K562 (cell line): ENCODE results near the gene INA. TPM values are rescaled to one million over a fixed set of nuclear protein-coding genes. Genes with fewer than 3 reads are reported as not detected.

Experiments used
- ATAC-seq: fragments of 200-7000 bp; cut with Tn5 transposase; 3 replicates; pipeline ENCODE4 v1.9.1; 2020; ENCODE audit warnings: moderate library complexity
- BruUV-seq: library from RNA; stranded (reverse); fragments of 400-500 nt; replicated peaks from 2 replicates; lab custom pipeline; 2021; lab: Mats Ljungman, UMichigan
- CTCF ChIA-PET: fragments of 300-600 bp; formaldehyde crosslinking; extraction: SDS; loops from one replicate; lab custom pipeline; 2021; ENCODE audit warnings: low intra/inter-chr PET ratio; lab: Yijun Ruan, JAX
- POLR2A ChIA-PET: fragments of 300-600, 350-650 bp; sonication (Branson Sonifier 250); formaldehyde crosslinking; extraction: SDS; loops from one replicate; lab custom pipeline; 2021; ENCODE audit warnings: antibody characterized with exemption, inconsistent platforms; lab: Yijun Ruan, JAX
- DNase-seq, 4 experiments: peaks; one replicate each; pipeline versions ENCODE4 v3.0.0 to v3.0.0-alpha.2; 2011 to 2018; ENCODE audit warnings: low spot score in 3 of 4, mixed read lengths in 3 of 4; ENCODE audit errors: extremely low read depth in 1 of 4
- FAIRE-seq: peaks from 2 replicates; lab custom pipeline; 2011; peaks lifted over from hg19 to GRCh38; lab: Jason Lieb, UNC
- H2AFZ ChIP-seq: 2 replicates; pipeline ENCODE4 v1.6.0; 2011; ENCODE audit warnings: low read depth, low read length, control low read depth, inconsistent platforms
- H3K27ac ChIP-seq: fragments of 200-600 bp; 3 replicates; pipeline ENCODE4 v1.8.0; 2011; ENCODE audit warnings: low read depth, mild to moderate bottlenecking, control low read depth, inconsistent platforms, low read length, moderate library complexity, mixed read lengths; ENCODE audit errors: extremely low read depth
- H3K27me3 ChIP-seq, 2 experiments: fragments of 300-600 bp in 1 of 2; 2 replicates in 1 of 2; 3 replicates in 1 of 2; pipeline versions ENCODE4 v1.6.0 to v1.8.0; 2011; ENCODE audit warnings: inconsistent platforms in 2 of 2, low read length in 2 of 2, mild to moderate bottlenecking in 1 of 2, mixed read lengths in 1 of 2, moderate library complexity in 1 of 2; ENCODE audit not compliant: control insufficient read depth in 2 of 2, insufficient read depth in 2 of 2
- H3K36me3 ChIP-seq: fragments of 300-600 bp; 3 replicates; pipeline ENCODE4 v1.8.0; 2011; ENCODE audit warnings: mild to moderate bottlenecking, low read length, inconsistent platforms; ENCODE audit not compliant: control insufficient read depth, insufficient read depth
- H3K4me1 ChIP-seq, 2 experiments: fragments of 200-600 bp in 1 of 2; replicated peaks in 1 of 2; 2 replicates in 1 of 2; 3 replicates in 1 of 2; pipeline versions ENCODE4 v1.5.1 to v1.8.0; 2011; ENCODE audit warnings: inconsistent platforms in 2 of 2, low read length in 2 of 2, mild to moderate bottlenecking in 1 of 2, mixed read lengths in 1 of 2, moderate library complexity in 1 of 2; ENCODE audit not compliant: control insufficient read depth in 2 of 2, insufficient read depth in 2 of 2
- H3K4me2 ChIP-seq: 2 replicates; pipeline ENCODE4 v1.6.1; 2011; ENCODE audit warnings: low read length, control low read depth, inconsistent platforms, mixed read lengths; ENCODE audit not compliant: insufficient read depth
- H3K4me3 ChIP-seq: fragments of 200-600 bp; sonication (generic), shearing (Covaris generic); 2 replicates; pipeline ENCODE4 v1.5.1; 2016; ENCODE audit warnings: control low read depth, inconsistent platforms
- H3K79me2 ChIP-seq: fragments of 200-600 bp; 3 replicates; pipeline ENCODE4 v1.8.0; 2011; ENCODE audit warnings: low read length, inconsistent platforms; ENCODE audit not compliant: control insufficient read depth, insufficient read depth
- H3K9ac ChIP-seq, 2 experiments: 2 replicates each; pipeline versions ENCODE4 v1.6.0 to v1.6.1; 2011; ENCODE audit warnings: low read depth in 2 of 2, low read length in 2 of 2, control low read depth in 1 of 2, inconsistent platforms in 1 of 2, mild to moderate bottlenecking in 1 of 2, mixed read lengths in 1 of 2; ENCODE audit not compliant: insufficient read depth in 1 of 2
- H3K9me1 ChIP-seq: one replicate; pipeline ENCODE4 v1.6.0; 2011; ENCODE audit warnings: inconsistent platforms, mild to moderate bottlenecking, low read length, moderate library complexity; ENCODE audit not compliant: control insufficient read depth, insufficient read depth
- H3K9me3 ChIP-seq: replicated peaks from 2 replicates; pipeline ENCODE4 v1.5.1; 2011; ENCODE audit warnings: low read depth, low read length, inconsistent platforms; ENCODE audit not compliant: control insufficient read depth, insufficient read depth
- H4K20me1 ChIP-seq: replicated peaks from 2 replicates; pipeline ENCODE4 v1.6.1; 2011; ENCODE audit warnings: low read length, inconsistent platforms, mixed read lengths; ENCODE audit not compliant: control insufficient read depth, insufficient read depth
- CBX8 ChIP-seq: fragments of 200-600 bp; sonication (generic); IDR thresholded peaks from 2 replicates; pipeline ENCODE4 v1.6.1; 2012; ENCODE audit warnings: borderline replicate concordance, mixed run types, low read depth, mild to moderate bottlenecking, moderate library complexity, mixed read lengths, low read length, control low read depth, inconsistent platforms; ENCODE audit not compliant: poor library complexity, severe bottlenecking; ENCODE audit errors: extremely low read depth
- CHD4 ChIP-seq: fragments of 200-600 bp; sonication (generic); IDR thresholded peaks from 3 replicates; pipeline ENCODE4 v1.6.1; 2012; ENCODE audit warnings: low read depth, mild to moderate bottlenecking, mixed read lengths, low read length, inconsistent platforms; ENCODE audit not compliant: insufficient read depth, insufficient replicate concordance, poor library complexity, severe bottlenecking
- DDX20 ChIP-seq: fragments of 450-650 bp; IDR thresholded peaks from 2 replicates; pipeline ENCODE4 v1.6.1; 2016; ENCODE audit warnings: missing genetic modification characterization, low read depth, mild to moderate bottlenecking, missing compliant biosample characterization, moderate library complexity
- SETDB1 ChIP-seq: IDR thresholded peaks from one replicate; pipeline ENCODE4 v1.6.1; 2012; ENCODE audit warnings: low read length, control low read depth, inconsistent platforms
- TAF15 ChIP-seq: fragments of 200-400 bp; formaldehyde crosslinking; IDR thresholded peaks from 2 replicates; pipeline ENCODE4 v1.6.1; 2017; ENCODE audit warnings: mild to moderate bottlenecking, low read depth, low read length, moderate library complexity
- WGBS: fragments of 100-300 bp; shearing (Covaris generic); methylation state at CpG from one replicate; pipeline ENCODE4 v1.1.6; 2016; ENCODE audit warnings: low coverage, mixed read lengths; ENCODE audit not compliant: insufficient coverage; ENCODE audit errors: missing lambda C conversion rate; 5-methylcytosine and 5-hydroxymethylcytosine counted together
- in situ Hi-C: fragments of 300-500 bp; cut with MboI; formaldehyde crosslinking; loops from 4 replicates; pipeline ENCODE4 v1.15.0; 2018; ENCODE audit warnings: inconsistent platforms, mixed read lengths
- intact Hi-C: fragments of 100-400 bp; cut with micrococcal nuclease; formaldehyde crosslinking; loops from 2 replicates; pipeline ENCODE4 v1.14.2; 2022
- polyA plus RNA-seq, 8 experiments: library from polyadenylated mRNA; depleted of rRNA in 4 of 8; stranded (reverse) in 5 of 8; unstranded in 3 of 8; fragments of >200 nt; fragmentation: Nextera tagmentation in 2 of 8; fragmentation: Illumina TruSeq in 1 of 8; extraction: Ambion mirVana in 2 of 8; extraction: Trizol in 1 of 8; gene quantifications; 2 replicates each; pipeline versions ENCODE4 v1.2.1 to v1.2.3, GENCODE V29; 2011 to 2014; ENCODE audit warnings: inconsistent platforms in 1 of 8, missing spikeins in 1 of 8
- total RNA-seq, 7 experiments: library from RNA; depleted of rRNA in 6 of 7; stranded (reverse); fragments of >200 nt in 6 of 7; fragmentation: Illumina TruSeq in 2 of 7; extraction: Trizol in 2 of 7; gene quantifications; 2 replicates each; pipeline versions ENCODE4 v1.2.1 to v1.2.3, GENCODE V29; 2011 to 2021; ENCODE audit warnings: low replicate concordance in 1 of 7
- TF ChIP-seq, protein P1 (sequence below), 2 experiments: fragments of 450-650 bp; IDR thresholded peaks; 2 replicates each; pipeline ENCODE4 v1.6.1; 2016

Gene INA
- total and polyA plus RNA-seq, 9 of the 15 experiments (the other 6 are each of a cell fraction or from before 2014, with no cell fraction given): not detected

DNA sequence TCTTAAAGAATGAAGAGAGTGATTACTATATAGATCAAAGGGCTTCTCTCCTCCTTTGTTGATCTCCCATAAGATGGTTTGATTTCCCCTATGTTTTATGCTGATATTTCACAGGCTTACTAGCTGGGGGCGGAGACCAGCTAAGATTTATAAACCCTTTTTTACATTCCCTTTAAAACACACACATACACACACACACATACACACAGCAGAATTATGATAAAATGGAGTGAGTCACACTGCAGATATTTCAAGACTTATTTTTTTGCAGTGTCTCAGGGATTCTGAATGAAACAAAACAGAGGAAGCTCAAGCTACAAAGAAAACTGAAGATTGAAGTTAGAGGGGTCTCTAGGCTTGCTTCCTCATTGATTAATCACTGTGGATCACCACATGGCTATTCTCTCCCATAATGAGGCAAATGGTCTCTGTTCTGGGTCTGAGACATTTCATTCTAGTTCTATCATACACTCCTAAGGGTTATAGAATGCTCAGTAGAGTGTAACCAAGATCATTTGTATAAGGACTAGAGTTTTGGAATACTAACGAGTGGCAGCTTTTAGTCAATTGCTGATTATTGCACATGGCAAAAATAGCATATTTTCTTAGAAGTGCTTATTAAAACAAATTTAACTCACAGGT, 18.6 kb downstream of the INA start:
- FAIRE-seq (no peak), ATAC-seq (no peak), DNase-seq (no peak)
- Histone ChIP-seq H3K4me1 (no peaks in the 10 kb centered on the region; a peak in 1 of 5 replicates), H3K27ac (no peak overlapping the region), H2AFZ (no peak overlapping the region), H3K27me3 (peaks cover 5% of the 10 kb centered on the region in 2 experiments; a peak in 2 of 5 replicates), H3K9me1 (no peaks in the 10 kb centered on the region), H3K4me3 (no peak overlapping the region), H3K9me3 (no peaks in the 10 kb centered on the region), H4K20me1 (no peaks in the 10 kb centered on the region), H3K36me3 (no peaks in the 10 kb centered on the region), H3K4me2 (no peak overlapping the region), H3K9ac (no peak overlapping the region), H3K79me2 (no peaks in the 10 kb centered on the region)
- BruUV-seq: no TSS peak
- intact Hi-C loops: no loop called here
- TF ChIP-seq CBX8: peak; percentile 45
- no peak for TF ChIP-seq DDX20 (tag)
- CTCF ChIA-PET: no interaction called here
- WGBS: 3% methylated on average over 2 of the region's 2 CpGs
- POLR2A ChIA-PET: interaction anchor here (0.9 kb wide), 1 partner anchor 13 kb away, joined by 3 read pairs; no protein-coding TSS in a partner anchor
- in situ Hi-C loops: no loop called here

DNA sequence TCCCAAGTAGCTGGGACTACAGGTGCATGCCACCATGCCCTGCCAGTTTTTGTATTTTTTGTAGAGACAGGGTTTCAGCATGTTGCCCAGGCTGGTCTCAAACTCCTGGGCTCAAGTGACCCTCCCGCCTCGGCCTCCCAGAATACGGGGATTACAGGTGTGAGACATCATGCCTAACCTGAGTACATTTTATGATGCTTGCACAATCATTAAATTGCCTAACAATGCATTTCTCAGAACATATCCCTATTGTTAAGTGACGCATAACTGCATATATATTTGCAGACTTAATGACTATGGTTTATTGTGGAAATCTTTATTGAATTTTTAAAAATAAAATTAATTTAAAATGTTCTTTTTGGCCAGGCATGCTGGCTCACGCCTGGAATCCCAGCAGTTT, 30.7 kb downstream of the INA start:
- H3K79me2 ChIP-seq: no peaks in the 10 kb centered on the region
- no peaks in the 10 kb centered on the region for H3K4me1 ChIP-seq
- no peak for ATAC-seq
- H3K4me3 ChIP-seq: no peak overlapping the region
- in situ Hi-C loops: no loop called here
- POLR2A ChIA-PET: no interaction called here
- peaks cover 55% of the 10 kb centered on the region; the same call in 2 of the 3 replicates for H3K36me3 ChIP-seq
- no peaks in the 10 kb centered on the region for H4K20me1 ChIP-seq
- no peak overlapping the region for H2AFZ ChIP-seq
- H3K9me1 ChIP-seq: no peaks in the 10 kb centered on the region
- H3K9me3 ChIP-seq: no peaks in the 10 kb centered on the region
- intact Hi-C loops: no loop called here
- TF ChIP-seq, protein P1, sequence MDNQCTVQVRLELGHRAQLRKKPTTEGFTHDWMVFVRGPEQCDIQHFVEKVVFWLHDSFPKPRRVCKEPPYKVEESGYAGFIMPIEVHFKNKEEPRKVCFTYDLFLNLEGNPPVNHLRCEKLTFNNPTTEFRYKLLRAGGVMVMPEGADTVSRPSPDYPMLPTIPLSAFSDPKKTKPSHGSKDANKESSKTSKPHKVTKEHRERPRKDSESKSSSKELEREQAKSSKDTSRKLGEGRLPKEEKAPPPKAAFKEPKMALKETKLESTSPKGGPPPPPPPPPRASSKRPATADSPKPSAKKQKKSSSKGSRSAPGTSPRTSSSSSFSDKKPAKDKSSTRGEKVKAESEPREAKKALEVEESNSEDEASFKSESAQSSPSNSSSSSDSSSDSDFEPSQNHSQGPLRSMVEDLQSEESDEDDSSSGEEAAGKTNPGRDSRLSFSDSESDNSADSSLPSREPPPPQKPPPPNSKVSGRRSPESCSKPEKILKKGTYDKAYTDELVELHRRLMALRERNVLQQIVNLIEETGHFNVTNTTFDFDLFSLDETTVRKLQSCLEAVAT (IDR thresholded peaks at IDR 0.05): no peak
- TF ChIP-seq SETDB1 (no peak), TAF15 (no peak), CHD4 (no peak)
- TF ChIP-seq, all 486 proteins: peak for 0
- Histone ChIP-seq H3K9ac (no peak overlapping the region), H3K4me2 (no peak overlapping the region), H3K27me3 (no peaks in the 10 kb centered on the region), H3K27ac (no peak overlapping the region)
- WGBS: 96% methylated on average over 5 of the region's 5 CpGs
- no TSS peak for BruUV-seq
- FAIRE-seq (no peak), DNase-seq (no peak)
- CTCF ChIA-PET: no interaction called here
